WTC11 (cell line): ENCODE data around the gene PROB1. TPM values are rescaled to one million over a fixed set of nuclear protein-coding genes. Genes with fewer than 3 reads are reported as not detected.

Experiments used
- ATAC-seq: fragments of 200-7000 bp; cut with Tn5 transposase; 2 replicates; pipeline ENCODE4 v1.10.0; 2021; ENCODE audit warnings: mild to moderate bottlenecking, moderate library complexity
- CTCF ChIA-PET: fragments of 300-600 bp; sonication (Branson Sonifier 250); formaldehyde crosslinking; loops from one replicate; lab custom pipeline; 2021; ENCODE audit warnings: antibody characterized with exemption; lab: Charles Lee
- POLR2A ChIA-PET: fragments of 350-600 bp; sonication (Branson Sonifier 250); formaldehyde crosslinking; loops from one replicate; lab custom pipeline; 2021; ENCODE audit warnings: antibody characterized with exemption; lab: Charles Lee
- DNase-seq: peaks from one replicate; pipeline ENCODE4 v3.0.0; 2021; ENCODE audit warnings: low spot score
- H3K27ac Mint-ChIP-seq: 2 replicates; pipeline ENCODE4 v1.8.0; 2021; ENCODE audit warnings: mixed read lengths
- H3K27me3 Mint-ChIP-seq: 2 replicates; pipeline ENCODE4 v1.8.0; 2021; ENCODE audit warnings: low read depth, mild to moderate bottlenecking, moderate library complexity, mixed read lengths
- H3K36me3 Mint-ChIP-seq: 2 replicates; pipeline ENCODE4 v1.8.0; 2021; ENCODE audit warnings: mixed read lengths
- H3K4me1 Mint-ChIP-seq: 2 replicates; pipeline ENCODE4 v1.8.0; 2022; ENCODE audit warnings: mixed read lengths
- H3K4me3 Mint-ChIP-seq: 2 replicates; pipeline ENCODE4 v1.8.0; 2021; ENCODE audit warnings: mild to moderate bottlenecking, moderate library complexity, mixed read lengths
- H3K9me3 Mint-ChIP-seq: 2 replicates; pipeline ENCODE4 v1.8.0; 2021; ENCODE audit warnings: mixed read lengths
- ARID4B ChIP-seq: sonication (generic); formaldehyde crosslinking; IDR thresholded peaks from 2 replicates; pipeline ENCODE4 v1.8.0; 2023; ENCODE audit warnings: missing genetic modification reagents, mild to moderate bottlenecking, borderline replicate concordance
- ATF2 ChIP-seq: sonication (generic); formaldehyde crosslinking; IDR thresholded peaks from 2 replicates; pipeline ENCODE4 v1.8.1; 2022; ENCODE audit warnings: low read depth, missing genetic modification reagents, borderline replicate concordance
- CTCF ChIP-seq: fragments of 200-600 bp; IDR thresholded peaks from 2 replicates; pipeline ENCODE4 v1.8.0; 2022; ENCODE audit warnings: antibody characterized with exemption
- EMX1 ChIP-seq: fragments of 250-450 bp; sonication (Bioruptor Pico); IDR thresholded peaks from 2 replicates; pipeline ENCODE4 v1.8.0; 2021; ENCODE audit warnings: mild to moderate bottlenecking
- FOXJ3 ChIP-seq: sonication (generic); formaldehyde crosslinking; IDR thresholded peaks from 2 replicates; pipeline ENCODE4 v1.9.0; 2021; ENCODE audit warnings: missing genetic modification reagents, mild to moderate bottlenecking, borderline replicate concordance
- IRF2 ChIP-seq: sonication (generic); formaldehyde crosslinking; IDR thresholded peaks from 2 replicates; pipeline ENCODE4 v1.8.0; 2022; ENCODE audit warnings: low read depth, missing genetic modification reagents, borderline replicate concordance
- MLX ChIP-seq: sonication (generic); formaldehyde crosslinking; IDR thresholded peaks from 2 replicates; pipeline ENCODE4 v1.8.1; 2023; ENCODE audit warnings: mild to moderate bottlenecking, missing genetic modification reagents, moderate library complexity
- MXD4 ChIP-seq: fragments of 250-450 bp; sonication (Bioruptor Pico); IDR thresholded peaks from 2 replicates; pipeline ENCODE4 v1.8.0; 2021; ENCODE audit warnings: mild to moderate bottlenecking, moderate library complexity, borderline replicate concordance
- NFE2L1 ChIP-seq: sonication (generic); formaldehyde crosslinking; IDR thresholded peaks from 2 replicates; pipeline ENCODE4 v1.8.1; 2023; ENCODE audit warnings: missing genetic modification reagents
- NR1H2 ChIP-seq: sonication (generic); formaldehyde crosslinking; IDR thresholded peaks from 2 replicates; pipeline ENCODE4 v1.9.0; 2021; ENCODE audit warnings: mild to moderate bottlenecking, moderate library complexity, missing genetic modification reagents
- PRDM15 ChIP-seq: sonication (generic); formaldehyde crosslinking; IDR thresholded peaks from 2 replicates; pipeline ENCODE4 v1.8.0; 2022; ENCODE audit warnings: missing genetic modification reagents
- PRRX2 ChIP-seq: fragments of 250-450 bp; sonication (Bioruptor Pico); IDR thresholded peaks from 2 replicates; pipeline ENCODE4 v1.8.0; 2021; ENCODE audit warnings: mild to moderate bottlenecking
- SOX15 ChIP-seq: fragments of 250-450 bp; sonication (Bioruptor Pico); IDR thresholded peaks from 2 replicates; pipeline ENCODE4 v1.9.0; 2021; ENCODE audit warnings: mild to moderate bottlenecking
- TP53 ChIP-seq: sonication (generic); formaldehyde crosslinking; IDR thresholded peaks from 2 replicates; pipeline ENCODE4 v1.8.1; 2023; ENCODE audit warnings: mild to moderate bottlenecking, missing genetic modification reagents
- USF1 ChIP-seq: sonication (generic); formaldehyde crosslinking; IDR thresholded peaks from 2 replicates; pipeline ENCODE4 v1.8.0; 2022; ENCODE audit warnings: mild to moderate bottlenecking, missing genetic modification reagents
- ZNF219 ChIP-seq: sonication (generic); formaldehyde crosslinking; IDR thresholded peaks from 2 replicates; pipeline ENCODE4 v1.8.0; 2023; ENCODE audit warnings: missing genetic modification reagents, mild to moderate bottlenecking, borderline replicate concordance
- ZNF317 ChIP-seq: sonication (generic); formaldehyde crosslinking; IDR thresholded peaks from 2 replicates; pipeline ENCODE4 v1.8.1; 2023; ENCODE audit warnings: low read depth, mild to moderate bottlenecking, moderate library complexity, missing genetic modification reagents, borderline replicate concordance
- total RNA-seq: library from RNA; stranded (reverse); gene quantifications from 3 replicates; pipeline ENCODE4 v1.2.3, GENCODE V29; 2021

PROB1 gene
- total RNA-seq, 1 experiment from 2014 or later, result 2.5 TPM

GRCh38 chr5:139383275-139383992 lies 11.5 kb downstream of the PROB1 start, which contains the start of gene SLC23A1:
Gene SLC23A1, minus strand, starts transcription at chr5:139383297. Its CDS starts 44 bp downstream, at chr5:139383253.
- Mint-ChIP-seq H3K27ac (no peak within 1 kb of the TSS), H3K27me3 (peaks cover 8% of the 10 kb centered on the region; the same call in 1 of the 2 replicates), H3K4me1 (peaks cover 22% of the 10 kb centered on the region), H3K36me3 (no peaks in the 10 kb centered on the region), H3K9me3 (no peaks in the 10 kb centered on the region), H3K4me3 (no peak within 1 kb of the TSS)
- no peak for ATAC-seq
- ChIA-PET POLR2A (no interaction called here), CTCF (interaction anchor here (1.0 kb wide), 1 partner anchor 19 kb away, joined by 4 read pairs; no protein-coding TSS in a partner anchor)
- TF ChIP-seq MLX (CRISPR knock-in tag) (no peak), ATF2 (CRISPR knock-in tag) (no peak), TP53 (CRISPR knock-in tag) (no peak), IRF2 (CRISPR knock-in tag) (no peak), CTCF (no peak), PRDM15 (CRISPR knock-in tag) (no peak), USF1 (CRISPR knock-in tag) (no peak), ZNF219 (CRISPR knock-in tag) (no peak), EMX1 (CRISPR knock-in tag) (no peak), PRRX2 (no peak), MXD4 (CRISPR knock-in tag) (no peak)
- no peak for DNase-seq

GRCh38 chr5:139382807-139383206 lies 12.1 kb downstream of the PROB1 start:
- ChIA-PET CTCF (interaction anchor here (1.0 kb wide), 1 partner anchor 20 kb away, joined by 4 read pairs; no protein-coding TSS in a partner anchor), POLR2A (no interaction called here)
- peaks cover 17% of the 10 kb centered on the region for H3K4me1 Mint-ChIP-seq
- H3K27me3 Mint-ChIP-seq, result peaks cover 8% of the 10 kb centered on the region; the same call in 1 of the 2 replicates
- no peaks in the 10 kb centered on the region for H3K36me3 Mint-ChIP-seq
- ATAC-seq, result no peak
- DNase-seq, result no peak
- no peak overlapping the region for H3K4me3 Mint-ChIP-seq
- H3K9me3 Mint-ChIP-seq, result no peaks in the 10 kb centered on the region
- no peak overlapping the region for H3K27ac Mint-ChIP-seq
- no peak for TF ChIP-seq FOXJ3
- no peak for TF ChIP-seq SOX15
- TF ChIP-seq ARID4B (CRISPR knock-in tag), result no peak
- TF ChIP-seq NFE2L1, result no peak
- no peak for TF ChIP-seq ZNF317 (CRISPR knock-in tag)
- TF ChIP-seq NR1H2, result no peak
- TF ChIP-seq PRDM15 (CRISPR knock-in tag), result no peak
